Activated CD4-positive, alpha-beta T cell treated with anti-CD3 and anti-CD28 coated beads, Interleukin-2, Interleukin-4, amounts not matched to agents 100 ng/mL and 50 ng/mL, durations not matched to agents 16 hours and 8 hours (primary cell): ENCODE results near the gene MIDN.

Source experiments
- DNase-seq: peaks from one replicate; pipeline ENCODE4 v3.0.0-alpha.2; 2020; ENCODE audit warnings: low spot score

MIDN gene

GRCh38 chr19:1220976-1221903, 27.1 kb upstream of the MIDN start:
- DNase-seq, result no peak

GRCh38 chr19:1221904-1222255, 26.5 kb upstream of the MIDN start:
- DNase-seq, result no peak

GRCh38 chr19:1222394-1222793, 26.0 kb upstream of the MIDN start:
- no peak for DNase-seq

- DNase-seq, result no peak
Measured at GRCh38 chr19:1223018-1223855, 25.1 kb upstream of the MIDN start.

- DNase-seq, result no peak
Measured at GRCh38 chr19:1224047-1224825, 24.1 kb upstream of the MIDN start.

- DNase-seq, result no peak
Measured at GRCh38 chr19:1224847-1225246, 23.5 kb upstream of the MIDN start.

GRCh38 chr19:1225440-1226226, 22.8 kb upstream of the MIDN start:
- DNase-seq, result no peak

- no peak for DNase-seq
Measured at GRCh38 chr19:1226227-1226518, 22.2 kb upstream of the MIDN start.

GRCh38 chr19:1226522-1227303, 21.7 kb upstream of the MIDN start:
- no peak for DNase-seq

GRCh38 chr19:1227304-1228054, 20.9 kb upstream of the MIDN start:
- DNase-seq, result no peak

GRCh38 chr19:1228161-1228957, 20.0 kb upstream of the MIDN start:
- DNase-seq, result no peak

- DNase-seq, result no peak
Measured at GRCh38 chr19:1229056-1229923, 19.1 kb upstream of the MIDN start.

GRCh38 chr19:1229924-1230782, 18.2 kb upstream of the MIDN start:
- no peak for DNase-seq

GRCh38 chr19:1230783-1231489, 17.4 kb upstream of the MIDN start:
- DNase-seq, result no peak

GRCh38 chr19:1231729-1232637, 16.4 kb upstream of the MIDN start:
- DNase-seq, result no peak

- no peak for DNase-seq
Measured at GRCh38 chr19:1232652-1233072, 15.7 kb upstream of the MIDN start.
